HEK293T (cell line): ENCODE measurements around the gene CYCS.

Source experiments
- ARNT ChIP-seq: fragments of 450-650 bp; IDR thresholded peaks from 2 replicates; pipeline ENCODE4 v1.6.1; 2017; ENCODE audit warnings: mild to moderate bottlenecking
- BHLHE40 ChIP-seq: fragments of 450-650 bp; IDR thresholded peaks from 2 replicates; pipeline ENCODE4 v1.6.1; 2016; ENCODE audit warnings: mild to moderate bottlenecking, moderate library complexity, borderline replicate concordance
- CTBP1 ChIP-seq: fragments of 450-650 bp; IDR thresholded peaks from 2 replicates; pipeline ENCODE4 v1.6.1; 2016; ENCODE audit warnings: borderline replicate concordance
- ELF4 ChIP-seq: fragments of 450-650 bp; IDR thresholded peaks from 2 replicates; pipeline ENCODE4 v1.6.1; 2017; ENCODE audit warnings: antibody characterized with exemption
- FOXM1 ChIP-seq: fragments of 450-650 bp; IDR thresholded peaks from 2 replicates; pipeline ENCODE4 v1.6.1; 2017; ENCODE audit warnings: mild to moderate bottlenecking, borderline replicate concordance
- HDGF ChIP-seq: fragments of 450-650 bp; IDR thresholded peaks from 2 replicates; pipeline ENCODE4 v1.6.1; 2017; ENCODE audit warnings: antibody characterized with exemption, borderline replicate concordance
- LEF1 ChIP-seq: fragments of 450-650 bp; IDR thresholded peaks from 2 replicates; pipeline ENCODE4 v1.6.1; 2017; ENCODE audit warnings: mild to moderate bottlenecking, borderline replicate concordance
- PKNOX1 ChIP-seq: fragments of 450-650 bp; IDR thresholded peaks from 2 replicates; pipeline ENCODE4 v1.6.1; 2016

GRCh38 chr7:25117226-25118047 is 7.6 kb downstream of the CYCS start:
- TF ChIP-seq ELF4 (no peak; the same call in 1 of the 2 replicates), BHLHE40 (no peak), LEF1 (no peak), PKNOX1 (no peak), FOXM1 (no peak), HDGF (no peak), ARNT (no peak), CTBP1 (no peak)
